GM19193 (cell line): Measurements from ENCODE around the gene ID2.

Source experiments
- POLR2A ChIP-seq: IDR thresholded peaks from 4 replicates; pipeline ENCODE4 v1.6.1; 2011; ENCODE audit not compliant: insufficient read depth, insufficient read length; ENCODE audit errors: extremely low read depth

ID2 gene

GRCh38 chr2:8644605-8645175, 37.2 kb upstream of the ID2 start:
- no peak for TF ChIP-seq POLR2A

- no peak for TF ChIP-seq POLR2A
Measured at GRCh38 chr2:8645176-8645831, 36.6 kb upstream of the ID2 start.

DNA sequence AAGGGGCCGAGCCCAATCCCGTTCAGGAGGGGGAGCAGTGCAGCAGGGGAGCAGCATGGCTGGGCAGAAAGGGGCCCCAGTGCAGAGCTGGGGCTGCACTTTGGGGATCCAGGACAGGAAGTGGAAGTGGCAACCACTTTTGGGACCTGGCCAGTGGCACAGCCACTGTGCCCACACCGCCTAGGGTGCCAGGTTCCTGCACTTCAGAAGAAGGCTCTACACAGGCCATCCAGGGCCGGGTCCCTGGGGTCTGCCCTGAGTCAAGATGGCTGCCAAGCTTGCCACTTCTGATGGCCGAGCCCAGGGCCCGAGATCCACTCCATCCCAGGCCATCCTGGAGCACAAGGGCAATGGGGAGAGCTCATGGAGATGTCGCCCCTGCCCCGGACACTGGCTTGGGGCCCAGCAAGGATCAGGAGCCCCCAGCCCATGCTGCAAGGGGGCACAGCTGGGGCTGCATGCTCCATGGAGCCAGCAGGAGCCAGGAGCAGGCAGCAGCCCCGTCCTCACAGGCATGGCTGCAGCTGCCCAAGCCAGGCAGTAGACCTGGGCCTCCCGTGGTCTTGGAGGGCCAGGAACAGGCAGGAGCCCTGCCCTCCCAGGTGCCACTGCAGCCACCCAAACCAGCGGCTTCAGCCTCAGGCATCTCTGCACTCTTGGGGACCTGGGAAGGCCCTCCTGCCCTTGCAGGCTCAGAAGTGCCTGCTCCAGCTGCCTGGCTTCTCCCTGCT, 35.0 kb upstream of the ID2 start:
- TF ChIP-seq POLR2A: no peak

- no peak for TF ChIP-seq POLR2A
Measured at GRCh38 chr2:8647462-8647857, 34.4 kb upstream of the ID2 start.

DNA sequence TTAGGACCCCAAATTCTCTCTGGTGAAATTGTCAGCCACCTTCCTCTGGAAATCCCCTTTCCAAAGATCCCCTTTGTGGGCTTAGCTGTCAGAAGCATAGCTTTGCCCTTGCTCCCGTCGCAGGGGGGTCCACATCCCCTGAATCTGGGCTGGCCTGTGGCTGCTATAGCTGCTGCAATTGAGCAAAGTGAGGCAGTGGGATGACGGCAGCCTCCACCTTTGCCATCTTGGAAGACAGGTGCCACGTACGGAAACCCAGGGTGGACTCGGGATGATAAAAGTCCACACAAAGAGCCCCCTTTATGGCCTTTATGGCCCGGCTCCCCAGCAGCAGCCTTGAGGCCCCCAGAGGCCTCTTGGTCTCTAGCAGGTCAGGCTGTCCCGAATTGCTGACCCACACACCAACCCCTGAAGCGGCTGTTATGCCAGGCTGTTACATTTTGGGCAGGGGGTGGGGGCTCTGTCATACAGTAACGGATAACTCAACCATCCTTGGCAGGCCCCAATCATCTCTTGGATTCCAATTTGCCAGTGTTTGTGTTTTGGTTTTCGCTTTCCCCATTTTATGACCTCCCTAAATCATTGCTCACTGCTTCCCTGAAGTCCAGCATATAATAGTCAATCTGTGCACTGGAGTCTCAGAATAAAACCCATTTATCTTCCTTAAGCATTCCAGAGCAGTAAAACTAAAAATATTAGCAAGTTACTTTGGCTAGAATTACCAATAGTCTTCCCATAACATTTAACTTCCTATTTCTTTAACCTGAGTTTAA, 33.2 kb upstream of the ID2 start:
- TF ChIP-seq POLR2A: no peak

DNA sequence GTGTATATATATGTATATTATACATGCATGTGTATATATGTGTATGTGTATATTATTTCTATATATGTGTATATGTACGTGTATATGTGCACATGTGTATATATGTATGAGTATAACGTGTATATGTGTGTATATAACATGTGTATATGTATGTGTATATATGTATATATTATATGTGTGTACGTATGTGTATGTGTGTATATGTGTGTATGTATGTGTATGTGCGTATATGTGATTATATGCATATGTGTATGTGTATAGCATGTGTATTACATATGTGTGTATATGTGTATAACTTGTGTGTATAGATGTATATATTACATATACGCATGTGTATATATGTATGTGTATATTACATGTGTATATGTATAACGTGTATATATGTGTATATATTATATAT, 32.1 kb upstream of the ID2 start:
- TF ChIP-seq POLR2A: no peak

DNA sequence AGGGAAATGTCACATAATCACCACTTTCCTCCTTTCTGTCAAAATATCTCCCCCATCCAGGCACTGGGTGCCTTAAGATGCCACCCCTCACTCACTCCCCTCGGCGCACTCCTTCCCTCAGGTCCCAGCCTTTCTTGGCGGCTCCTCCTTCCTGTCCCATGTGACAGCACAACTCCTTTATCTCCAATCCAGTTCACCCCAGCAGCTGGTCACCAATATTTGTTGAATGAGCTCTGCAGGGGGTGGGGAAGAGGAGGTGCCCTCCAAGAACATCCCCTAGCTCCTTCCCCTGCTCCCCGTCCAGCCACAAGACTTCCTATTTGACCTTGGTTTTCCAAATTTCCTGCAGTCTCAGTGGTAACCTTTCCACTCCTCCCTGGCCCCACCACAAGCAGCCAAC, 31.6 kb upstream of the ID2 start:
- no peak for TF ChIP-seq POLR2A

- no peak for TF ChIP-seq POLR2A
Measured at GRCh38 chr2:8652774-8653426, 29.0 kb upstream of the ID2 start.

GRCh38 chr2:8653485-8653884, 28.4 kb upstream of the ID2 start:
- no peak for TF ChIP-seq POLR2A

GRCh38 chr2:8654041-8654440, 27.8 kb upstream of the ID2 start:
- TF ChIP-seq POLR2A: no peak

DNA sequence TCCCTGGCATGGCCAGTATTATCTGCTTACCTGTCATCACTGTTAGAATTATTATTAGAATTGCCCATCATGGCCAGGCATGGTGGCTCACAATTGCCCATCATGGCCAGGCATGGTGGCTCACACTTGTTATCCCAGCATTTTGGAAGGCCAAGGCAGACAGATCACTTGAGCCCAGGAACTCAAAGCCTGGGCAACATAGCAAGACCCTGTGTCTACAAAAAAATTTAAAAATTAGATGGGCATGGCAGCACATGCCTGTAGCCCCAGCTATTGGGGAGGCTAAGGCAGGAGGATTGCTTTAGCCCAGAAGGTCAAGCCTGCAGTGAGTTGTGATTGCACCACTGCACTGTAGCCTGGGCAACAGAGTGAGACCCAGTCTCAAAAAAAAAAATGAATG, 27.4 kb upstream of the ID2 start:
- TF ChIP-seq POLR2A: no peak

DNA sequence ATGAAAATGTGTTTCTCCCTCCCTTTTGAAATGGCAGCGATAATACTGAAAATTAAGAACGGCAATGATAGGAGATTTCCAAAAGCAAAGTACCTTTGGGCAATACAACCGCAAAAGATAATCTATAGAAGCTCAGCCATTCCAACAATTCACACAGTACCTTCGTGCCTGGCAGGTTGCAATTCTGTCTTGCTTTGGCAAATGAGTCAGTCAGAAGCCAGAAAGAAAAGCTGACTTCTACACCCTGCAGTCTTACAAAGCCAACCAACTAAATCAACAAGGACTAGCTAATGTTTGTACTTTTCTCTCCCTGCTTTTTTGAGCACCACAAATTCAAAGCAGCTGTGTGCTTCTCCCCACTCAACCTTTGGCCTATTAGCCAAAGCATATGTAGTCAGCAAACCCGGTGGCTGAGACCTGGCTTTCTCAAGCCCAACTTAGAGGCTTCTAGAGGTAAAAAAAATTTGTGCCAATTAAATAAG, 25.7 kb upstream of the ID2 start:
- no peak for TF ChIP-seq POLR2A

GRCh38 chr2:8656811-8657210, 25.0 kb upstream of the ID2 start:
- no peak for TF ChIP-seq POLR2A

- no peak for TF ChIP-seq POLR2A
Measured at GRCh38 chr2:8657423-8658062, 24.3 kb upstream of the ID2 start.
